ENCODE measurements around the gene CDC42BPG.

DNA sequence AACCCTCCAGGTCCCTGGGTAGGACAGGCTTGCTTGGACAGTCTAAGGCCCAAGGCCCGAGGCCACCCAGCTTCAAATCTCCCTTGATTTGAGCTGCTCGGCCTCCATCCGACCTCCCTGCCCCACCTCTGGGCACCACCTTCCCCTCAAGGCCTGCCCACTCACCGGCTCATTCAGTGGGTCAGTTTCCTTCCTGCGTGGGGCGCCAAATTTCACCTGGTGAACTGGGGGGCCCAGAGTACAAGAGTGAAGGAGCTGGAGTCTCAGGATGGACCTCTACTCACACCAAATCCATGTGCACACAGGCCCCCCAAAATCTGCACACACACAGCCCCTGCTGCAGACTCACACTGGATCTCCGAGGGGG, 45.2 kb downstream of the CDC42BPG start:
- TF ChIP-seq GATA3 (IDR thresholded peaks at IDR 0.05; ENCODE audit: low read depth, low read length) (no peak), GATA2 (IDR thresholded peaks at IDR 0.05; ENCODE audit: low read depth, low read length) (no peak)

Data from SH-SY5Y (cell line).